ENCODE data around the gene KIF1A.

The KIF1A gene

GRCh38 chr2:240820607-240821428 is 799 bp upstream of the KIF1A start:
- no peak for DNase-seq (ENCODE audit: low read depth)

GRCh38 chr2:240819126-240819857 is 727 bp downstream of the KIF1A start:
- DNase-seq (ENCODE audit: low read depth) = no peak

DNA sequence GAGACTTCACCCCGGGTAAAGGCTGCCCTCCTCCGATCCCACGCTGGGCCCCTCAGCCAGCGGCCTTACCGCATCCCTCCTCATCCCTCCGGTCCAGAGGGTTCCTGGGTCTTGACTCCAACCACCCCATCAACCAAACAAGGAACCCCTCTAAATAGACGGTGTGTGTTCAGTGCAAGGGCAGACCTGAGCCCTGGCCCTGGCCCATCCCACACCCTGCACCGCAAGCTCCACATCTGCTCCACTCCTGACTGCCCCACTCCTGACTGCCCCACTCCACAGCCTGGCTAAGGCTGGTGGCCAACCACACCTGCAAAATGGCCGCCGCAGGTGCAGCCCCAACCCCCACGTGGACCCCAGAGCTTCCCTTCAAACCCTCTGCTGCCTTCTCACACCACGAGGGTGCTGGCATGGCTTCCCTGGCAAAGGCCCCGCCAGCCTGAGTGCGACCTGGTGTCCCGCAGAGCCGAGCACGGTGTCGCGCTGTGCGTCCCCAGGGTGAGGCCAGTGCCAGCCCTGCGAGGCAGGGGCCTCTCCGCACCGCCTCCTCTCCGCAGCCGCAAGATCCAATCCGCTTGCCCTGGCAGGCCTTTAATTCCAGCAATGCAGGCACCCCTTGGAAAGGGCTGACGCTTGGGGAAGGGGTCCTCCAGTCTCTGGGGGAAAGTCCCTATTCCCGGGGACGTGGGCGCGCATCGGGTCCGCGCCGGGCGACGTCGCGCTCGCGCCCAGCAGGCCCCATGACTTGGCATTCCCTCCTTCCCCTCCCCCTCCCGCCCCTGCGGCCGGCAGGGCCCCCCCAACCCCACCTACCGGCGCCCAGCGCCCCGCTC is 1.5 kb downstream of the KIF1A start:
- DNase-seq (ENCODE audit: low read depth) = no peak

GRCh38 chr2:240817496-240818292 is 2.3 kb downstream of the KIF1A start:
- no peak for DNase-seq (ENCODE audit: low read depth)

GRCh38 chr2:240816584-240817495 is 3.2 kb downstream of the KIF1A start:
- DNase-seq (ENCODE audit: low read depth) = no peak

DNA sequence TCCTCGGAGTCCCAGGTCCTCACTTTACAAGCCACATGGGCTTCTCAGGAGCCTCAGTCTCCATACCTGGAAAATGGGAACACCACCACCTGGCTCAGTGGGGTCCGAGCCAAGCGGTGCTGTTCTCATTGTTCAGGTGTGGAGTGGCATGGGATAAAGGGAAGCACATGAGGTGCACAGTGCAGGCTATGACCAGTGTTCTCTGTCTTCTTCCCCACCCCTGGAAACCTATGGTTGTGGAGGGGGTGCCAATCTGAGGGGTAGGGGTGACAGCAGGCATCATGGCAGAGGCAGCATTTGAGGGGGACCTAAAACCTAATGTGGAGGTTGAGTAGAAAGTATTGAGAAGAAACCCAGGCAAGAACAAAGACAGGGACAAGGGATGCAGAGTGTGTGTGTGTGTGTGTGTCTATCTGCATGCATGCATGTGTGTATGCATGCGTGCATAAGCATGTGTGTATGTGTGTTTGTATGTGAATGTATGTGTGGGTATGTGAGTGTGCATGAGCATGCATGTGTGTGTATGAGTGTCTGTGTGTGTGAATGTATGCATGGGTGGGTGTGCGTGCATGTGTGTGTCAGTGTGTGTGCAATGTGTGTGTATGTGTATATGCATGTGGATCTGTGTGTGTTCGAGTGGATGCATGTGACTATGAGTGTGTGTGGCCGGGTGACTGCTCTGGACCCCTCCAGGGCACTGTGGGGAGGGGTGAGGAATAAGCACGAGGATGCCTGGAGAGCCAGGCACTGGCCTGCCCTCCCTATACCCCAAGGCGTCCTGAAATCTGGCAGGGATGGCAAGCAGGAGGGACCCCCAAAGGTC is 4.0 kb downstream of the KIF1A start:
- DNase-seq (ENCODE audit: low read depth) = no peak

GRCh38 chr2:240814946-240815760 is 4.9 kb downstream of the KIF1A start:
- DNase-seq (ENCODE audit: low read depth) = no peak

DNA sequence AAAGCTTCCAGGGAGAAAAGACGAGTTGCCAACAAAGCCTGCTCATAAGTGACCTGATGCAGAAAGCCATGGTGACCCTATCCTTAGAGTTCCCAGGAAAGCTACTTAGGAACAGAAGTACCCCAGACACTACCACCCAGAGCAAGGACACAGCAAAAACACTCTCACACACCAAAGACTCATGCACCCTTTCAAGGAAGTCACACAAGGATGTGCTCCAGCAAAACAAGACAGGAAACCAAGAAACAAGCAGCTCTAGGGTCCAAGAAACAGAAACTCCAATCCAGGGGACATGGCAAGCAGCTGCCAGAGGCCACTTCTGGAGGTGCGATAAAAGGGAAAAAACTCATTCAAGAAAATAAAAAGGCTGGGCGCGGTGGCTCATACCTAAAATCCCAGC is 5.7 kb downstream of the KIF1A start:
- DNase-seq (ENCODE audit: low read depth) = no peak

GRCh38 chr2:240813231-240813921 is 6.6 kb downstream of the KIF1A start:
- DNase-seq (ENCODE audit: low read depth) = no peak

GRCh38 chr2:240812721-240813120 is 7.3 kb downstream of the KIF1A start:
- no peak for DNase-seq (ENCODE audit: low read depth)

DNA sequence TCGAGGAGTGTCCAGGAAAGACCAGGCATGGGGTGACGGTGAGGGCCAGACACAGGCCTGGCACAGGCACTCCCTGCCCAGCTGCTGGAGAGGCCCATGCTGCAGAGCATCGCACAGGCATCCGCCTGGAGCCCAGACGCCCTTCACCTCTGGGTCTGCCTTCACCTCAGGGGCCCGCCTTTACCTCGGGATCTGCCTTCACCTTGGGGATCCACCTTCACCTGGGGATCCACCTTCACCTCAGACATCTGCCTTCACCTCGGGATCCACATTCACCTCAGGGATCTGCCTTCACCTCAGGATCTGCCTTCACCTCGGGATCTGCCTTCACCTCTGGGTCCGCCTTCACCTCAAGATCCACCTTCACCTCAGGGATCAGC is 7.7 kb downstream of the KIF1A start:
- DNase-seq (ENCODE audit: low read depth) = no peak

GRCh38 chr2:240811346-240812300 is 8.4 kb downstream of the KIF1A start:
- DNase-seq (ENCODE audit: low read depth) = no peak

DNA sequence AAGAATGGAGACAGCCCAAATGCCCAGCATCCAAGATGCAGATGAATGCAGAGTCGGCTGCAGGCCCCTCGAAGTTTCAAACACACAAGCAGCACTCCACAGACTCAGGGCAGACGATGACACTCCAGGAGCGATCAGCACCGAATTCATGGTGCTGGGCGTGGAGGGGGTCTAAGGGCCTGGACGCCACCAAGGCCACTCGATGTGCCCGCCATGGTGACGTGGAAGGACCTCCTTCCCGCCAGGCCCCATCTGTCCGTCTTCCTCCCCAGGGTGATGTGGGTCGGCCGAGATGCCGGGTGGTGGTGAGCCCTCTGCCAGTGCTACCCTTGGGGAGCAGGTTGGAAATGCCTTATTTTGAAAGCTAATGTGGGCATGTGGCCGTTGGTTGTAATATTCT is 9.4 kb downstream of the KIF1A start:
- DNase-seq (ENCODE audit: low read depth) = no peak

DNA sequence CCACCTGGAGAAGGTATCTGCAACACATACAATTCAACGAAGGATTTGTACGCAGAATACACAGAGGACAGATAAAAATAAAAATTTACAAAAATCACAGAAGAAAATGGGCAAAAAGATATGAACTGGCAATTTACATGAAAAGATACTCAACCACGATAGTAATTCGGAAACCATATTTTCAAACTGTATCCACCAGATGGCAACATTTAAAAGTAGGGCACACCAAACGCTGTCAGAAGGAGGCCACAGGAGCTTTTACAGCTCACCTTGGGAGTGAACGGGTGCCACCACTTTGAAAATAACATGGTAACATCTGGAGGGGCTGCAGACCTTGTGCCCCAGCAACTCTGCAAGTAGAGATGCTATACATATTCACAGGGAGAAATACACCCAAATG is 9.8 kb downstream of the KIF1A start:
- no peak for DNase-seq (ENCODE audit: low read depth)

DNA sequence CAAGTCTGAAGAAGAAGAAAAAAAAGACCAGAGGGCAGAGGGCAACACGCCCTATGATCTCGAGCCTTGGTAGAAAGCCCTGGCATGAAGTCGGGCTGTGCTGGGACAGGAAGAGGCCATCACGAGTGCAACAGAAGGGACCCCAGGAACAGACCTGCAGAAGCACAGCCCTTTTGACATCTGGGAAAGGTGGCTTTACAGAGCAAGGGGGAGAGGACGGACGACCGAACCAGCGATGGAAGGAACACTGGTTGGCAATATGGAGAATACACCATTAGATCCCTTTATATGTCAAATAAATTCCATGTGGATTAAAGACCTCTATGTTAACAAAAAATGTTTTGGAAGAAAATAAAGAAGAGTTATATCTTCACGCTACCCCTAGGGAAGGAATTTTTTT is 10.7 kb downstream of the KIF1A start:
- no peak for DNase-seq (ENCODE audit: low read depth)

- no peak for DNase-seq (ENCODE audit: low read depth)
These were observed 13.6 kb downstream of the KIF1A start for GRCh38 chr2:240806459-240806858.

GRCh38 chr2:240806006-240806405 is 14.0 kb downstream of the KIF1A start:
- no peak for DNase-seq (ENCODE audit: low read depth)
